HepG2 (cell line): ENCODE measurements around the gene DDX20. TPM values are rescaled to one million over a fixed set of nuclear protein-coding genes. Genes with fewer than 3 reads are reported as not detected.

ENCODE experiments used
- CEBPZ ChIP-seq: IDR thresholded peaks from 2 replicates; pipeline ENCODE4 v1.6.1; 2012; ENCODE audit warnings: low read length, improper control_type of control experiment
- EED ChIP-seq: sonication (generic); formaldehyde crosslinking; IDR thresholded peaks from 2 replicates; pipeline ENCODE4 v1.5.0; 2020; ENCODE audit warnings: mild to moderate bottlenecking, missing genetic modification reagents
- HDAC1 ChIP-seq: sonication (generic); formaldehyde crosslinking; IDR thresholded peaks from 2 replicates; pipeline ENCODE4 v1.5.1; 2020; ENCODE audit warnings: mild to moderate bottlenecking, missing genetic modification reagents
- HES4 ChIP-seq: sonication (generic); formaldehyde crosslinking; IDR thresholded peaks from 2 replicates; pipeline ENCODE4 v1.9.0; 2021; ENCODE audit warnings: mild to moderate bottlenecking, missing genetic modification reagents, borderline replicate concordance
- HINFP ChIP-seq: sonication (generic); formaldehyde crosslinking; IDR thresholded peaks from 2 replicates; pipeline ENCODE4 v1.4.0; 2020; ENCODE audit warnings: low read depth, mild to moderate bottlenecking, missing genetic modification reagents
- IKZF4 ChIP-seq: sonication (generic); formaldehyde crosslinking; IDR thresholded peaks from 2 replicates; pipeline ENCODE4 v1.5.1; 2020; ENCODE audit warnings: borderline replicate concordance, mild to moderate bottlenecking, low read depth, missing genetic modification reagents; ENCODE audit errors: not compliant biosample characterization
- ISX ChIP-seq: sonication (generic); formaldehyde crosslinking; conservative IDR thresholded peaks from 2 replicates; pipeline ENCODE4 v1.5.0; 2020; ENCODE audit warnings: missing genetic modification reagents
- KDM5B ChIP-seq: sonication (generic); formaldehyde crosslinking; IDR thresholded peaks from 2 replicates; pipeline ENCODE4 v1.4.0; 2020; ENCODE audit warnings: missing genetic modification reagents, mild to moderate bottlenecking, borderline replicate concordance
- NFKBIZ ChIP-seq: IDR thresholded peaks from 2 replicates; pipeline ENCODE4 v1.6.1; 2018; ENCODE audit warnings: missing genetic modification reagents, missing compliant biosample characterization
- NKX3-1 ChIP-seq: sonication (generic); formaldehyde crosslinking; IDR thresholded peaks from 2 replicates; pipeline ENCODE4 v1.5.0; 2020; ENCODE audit warnings: missing genetic modification reagents
- PHF5A ChIP-seq: IDR thresholded peaks from one replicate; pipeline ENCODE4 v1.6.1; 2018; ENCODE audit warnings: low read depth, missing genetic modification reagents; ENCODE audit not compliant: unreplicated experiment
- PRPF4 ChIP-seq: fragments of 200-400 bp; formaldehyde crosslinking; IDR thresholded peaks from 2 replicates; pipeline ENCODE4 v1.6.1; 2016; ENCODE audit warnings: low read length, low read depth; ENCODE audit not compliant: poor library complexity, severe bottlenecking
- RNF2 ChIP-seq: fragments of 450-650 bp; conservative IDR thresholded peaks from 2 replicates; pipeline ENCODE4 v1.6.1; 2016; ENCODE audit warnings: low read depth
- SAP130 ChIP-seq: IDR thresholded peaks from 2 replicates; pipeline ENCODE4 v1.6.1; 2016; ENCODE audit warnings: low read depth
- ZKSCAN1 ChIP-seq: fragments of 150-350 bp; IDR thresholded peaks from 2 replicates; pipeline ENCODE4 v1.6.1; 2014; ENCODE audit warnings: low read length
- ZNF136 ChIP-seq: sonication (generic); formaldehyde crosslinking; IDR thresholded peaks from 2 replicates; pipeline ENCODE4 v1.8.1; 2022; ENCODE audit warnings: low read depth, mild to moderate bottlenecking, moderate library complexity, missing genetic modification reagents
- ZNF224 ChIP-seq: sonication (generic); formaldehyde crosslinking; IDR thresholded peaks from 2 replicates; pipeline ENCODE4 v1.5.0; 2020; ENCODE audit warnings: mild to moderate bottlenecking, missing genetic modification reagents
- ZNF24 ChIP-seq: fragments of 450-650 bp; IDR thresholded peaks from 2 replicates; pipeline ENCODE4 v1.6.1; 2017; ENCODE audit warnings: antibody characterized with exemption, mild to moderate bottlenecking
- ZNF331 ChIP-seq: sonication (generic); formaldehyde crosslinking; IDR thresholded peaks from 2 replicates; pipeline ENCODE4 v1.4.0; 2020; ENCODE audit warnings: missing genetic modification reagents
- ZNF333 ChIP-seq: sonication (generic); formaldehyde crosslinking; IDR thresholded peaks from 2 replicates; pipeline ENCODE4 v1.4.0; 2020; ENCODE audit warnings: mild to moderate bottlenecking, missing genetic modification reagents, borderline replicate concordance
- ZNF513 ChIP-seq: sonication (generic); formaldehyde crosslinking; conservative IDR thresholded peaks from 2 replicates; pipeline ENCODE4 v1.5.0; 2020; ENCODE audit warnings: missing genetic modification reagents
- ZNF558 ChIP-seq: sonication (generic); formaldehyde crosslinking; IDR thresholded peaks from 2 replicates; pipeline ENCODE4 v1.9.0; 2022; ENCODE audit warnings: mild to moderate bottlenecking, missing genetic modification reagents, borderline replicate concordance
- ZNF792 ChIP-seq: IDR thresholded peaks from 2 replicates; pipeline ENCODE4 v1.6.1; 2016
- ZSCAN21 ChIP-seq: sonication (generic); formaldehyde crosslinking; IDR thresholded peaks from 2 replicates; pipeline ENCODE4 v1.8.0; 2022; ENCODE audit warnings: mild to moderate bottlenecking, missing genetic modification reagents, moderate library complexity, borderline replicate concordance
- polyA plus RNA-seq, 8 experiments: library from polyadenylated mRNA; depleted of rRNA in 3 of 8; stranded (reverse) in 7 of 8; unstranded in 1 of 8; fragments of >200 nt; fragmentation: Illumina TruSeq in 4 of 8; extraction: Trizol in 4 of 8; gene quantifications; 2 replicates each; pipeline versions ENCODE4 v1.2.1 to v1.2.3, GENCODE V29; 2011 to 2016; ENCODE audit warnings: low read depth in 4 of 8, missing spikeins in 1 of 8, mixed read lengths in 1 of 8; ENCODE audit not compliant: insufficient read depth in 1 of 8
- total RNA-seq, 5 experiments: library from RNA; depleted of rRNA; stranded (reverse); fragments of >200 nt; fragmentation: Illumina TruSeq; extraction: Trizol; gene quantifications; 2 replicates each; pipeline ENCODE4 v1.2.3, GENCODE V29; 2016; ENCODE audit warnings: low read depth in 1 of 5

DDX20 gene
- total and polyA plus RNA-seq, 2 of the 13 experiments (the other 11 are each of a cell fraction or from before 2014, with no cell fraction given), result 4.0 to 14.3 TPM

- TF ChIP-seq NKX3-1 (CRISPR knock-in tag) (0 out of 2 replicates have a peak, but pooled peaks have one; percentile 48), EED (CRISPR knock-in tag) (no peak; the same call in 1 of the 2 replicates), ISX (no peak), ZKSCAN1 (peak; percentile 90), PRPF4 (peak; percentile 94), SAP130 (CRISPR knock-in tag) (peak; percentile 94), CEBPZ (no peak), IKZF4 (no peak), ZNF24 (peak; percentile 42; the same call in 1 of the 2 replicates), ZNF792 (CRISPR knock-in tag) (0 out of 2 replicates have a peak, but pooled peaks have one; percentile 33), HDAC1 (CRISPR knock-in tag) (peak; percentile 97), KDM5B (CRISPR knock-in tag) (peak; percentile 86; the same call in 1 of the 2 replicates), ZSCAN21 (peak; percentile 83), ZNF224 (peak; percentile 25; the same call in 1 of the 2 replicates), RNF2 (peak; percentile 92; the same call in 1 of the 2 replicates), HES4 (CRISPR knock-in tag) (no peak), ZNF513 (CRISPR knock-in tag) (no peak), ZNF136 (CRISPR knock-in tag) (0 out of 2 replicates have a peak, but pooled peaks have one; percentile 22), HINFP (CRISPR knock-in tag) (peak; percentile 68; the same call in 1 of the 2 replicates), PHF5A (CRISPR knock-in tag) (peak; percentile 80), ZNF331 (CRISPR knock-in tag) (peak; percentile 42; the same call in 1 of the 2 replicates), ZNF333 (CRISPR knock-in tag) (no peak), ZNF558 (0 out of 2 replicates have a peak, but pooled peaks have one; percentile 13), NFKBIZ (CRISPR knock-in tag) (0 out of 2 replicates have a peak, but pooled peaks have one; percentile 39)
These were observed at the start of gene DDX20 (continued) for GRCh38 chr1:111755331-111756123.
